Loucy (cell line): ENCODE results near the gene NAT10.

Experiments used
- EZH2phosphoT487 ChIP-seq: fragments of 200-600 bp; IDR thresholded peaks from 2 replicates; pipeline ENCODE4 v1.6.1; 2018; ENCODE audit warnings: antibody characterized with exemption, mild to moderate bottlenecking, moderate library complexity, borderline replicate concordance
- TF ChIP-seq, protein P1 (sequence below): fragments of 200-600 bp; sonication (generic); conservative IDR thresholded peaks from 2 replicates; pipeline ENCODE4 v1.5.1; 2014; ENCODE audit warnings: mild to moderate bottlenecking, antibody characterized with exemption, low read length

DNA sequence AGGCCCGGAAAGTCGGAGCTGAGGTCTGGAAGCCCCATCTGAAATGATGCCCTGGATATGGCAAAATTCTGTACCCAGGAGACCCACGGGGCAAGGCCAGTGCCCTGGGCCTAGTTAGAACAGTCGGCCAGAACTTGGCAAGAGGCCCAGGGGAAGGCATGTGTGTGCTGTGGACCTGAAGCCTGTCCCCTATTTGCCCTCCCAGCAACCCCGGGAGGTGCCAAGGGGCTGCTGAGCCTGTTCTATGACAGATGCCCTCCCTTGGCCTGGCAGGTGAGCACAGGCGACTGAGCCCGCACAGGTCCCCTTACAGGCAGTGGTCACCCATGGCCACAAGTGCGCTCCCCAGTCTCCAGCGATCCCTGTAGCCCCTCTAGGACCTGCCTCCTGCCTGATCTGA is 51.7 kb downstream of the NAT10 start:
- TF ChIP-seq, protein P1, sequence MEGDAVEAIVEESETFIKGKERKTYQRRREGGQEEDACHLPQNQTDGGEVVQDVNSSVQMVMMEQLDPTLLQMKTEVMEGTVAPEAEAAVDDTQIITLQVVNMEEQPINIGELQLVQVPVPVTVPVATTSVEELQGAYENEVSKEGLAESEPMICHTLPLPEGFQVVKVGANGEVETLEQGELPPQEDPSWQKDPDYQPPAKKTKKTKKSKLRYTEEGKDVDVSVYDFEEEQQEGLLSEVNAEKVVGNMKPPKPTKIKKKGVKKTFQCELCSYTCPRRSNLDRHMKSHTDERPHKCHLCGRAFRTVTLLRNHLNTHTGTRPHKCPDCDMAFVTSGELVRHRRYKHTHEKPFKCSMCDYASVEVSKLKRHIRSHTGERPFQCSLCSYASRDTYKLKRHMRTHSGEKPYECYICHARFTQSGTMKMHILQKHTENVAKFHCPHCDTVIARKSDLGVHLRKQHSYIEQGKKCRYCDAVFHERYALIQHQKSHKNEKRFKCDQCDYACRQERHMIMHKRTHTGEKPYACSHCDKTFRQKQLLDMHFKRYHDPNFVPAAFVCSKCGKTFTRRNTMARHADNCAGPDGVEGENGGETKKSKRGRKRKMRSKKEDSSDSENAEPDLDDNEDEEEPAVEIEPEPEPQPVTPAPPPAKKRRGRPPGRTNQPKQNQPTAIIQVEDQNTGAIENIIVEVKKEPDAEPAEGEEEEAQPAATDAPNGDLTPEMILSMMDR, result no peak
- no peak for TF ChIP-seq EZH2phosphoT487
